Astrocyte (in vitro differentiated cells and primary cell): ENCODE measurements around the gene MATN4. TPM values are rescaled to one million over a fixed set of nuclear protein-coding genes. Genes with fewer than 3 reads are reported as not detected.

Experiments used
- DNase-seq: peaks from one replicate; pipeline ENCODE4 v3.0.0-alpha.2; 2010; ENCODE audit warnings: low read depth
- FAIRE-seq: peaks from 2 replicates; lab custom pipeline; 2011; peaks lifted over from hg19 to GRCh38; lab: Jason Lieb, UNC
- H2AFZ ChIP-seq: 2 replicates; pipeline ENCODE4 v1.6.0; 2012; ENCODE audit warnings: low read depth, low read length, inconsistent platforms
- H3K27ac ChIP-seq: 2 replicates; pipeline ENCODE4 v1.5.1; 2011; ENCODE audit warnings: low read depth, low read length, inconsistent platforms
- H3K27me3 ChIP-seq: 2 replicates; pipeline ENCODE4 v1.6.0; 2011; ENCODE audit warnings: low read length, inconsistent platforms; ENCODE audit not compliant: insufficient read depth
- H3K36me3 ChIP-seq: 2 replicates; pipeline ENCODE4 v1.5.1; 2011; ENCODE audit warnings: low read length, inconsistent platforms; ENCODE audit not compliant: insufficient read depth
- H3K4me1 ChIP-seq: 2 replicates; pipeline ENCODE4 v1.5.1; 2011; ENCODE audit warnings: low read length, inconsistent platforms; ENCODE audit not compliant: insufficient read depth
- H3K4me2 ChIP-seq: 2 replicates; pipeline ENCODE4 v1.6.0; 2012; ENCODE audit warnings: low read length, inconsistent platforms
- H3K4me3 ChIP-seq: 2 replicates; pipeline ENCODE4 v1.5.1; 2011; ENCODE audit warnings: low read depth, mild to moderate bottlenecking, low read length, inconsistent platforms; ENCODE audit not compliant: insufficient read depth
- H3K79me2 ChIP-seq: 2 replicates; pipeline ENCODE4 v1.6.0; 2012; ENCODE audit warnings: mild to moderate bottlenecking, low read length, inconsistent platforms; ENCODE audit not compliant: insufficient read depth
- H3K9ac ChIP-seq: 2 replicates; pipeline ENCODE4 v1.6.0; 2012; ENCODE audit warnings: mild to moderate bottlenecking, low read length, inconsistent platforms
- H3K9me3 ChIP-seq: 2 replicates; pipeline ENCODE4 v1.5.1; 2012; ENCODE audit warnings: low read depth, mild to moderate bottlenecking, low read length, inconsistent platforms; ENCODE audit not compliant: insufficient read depth
- H4K20me1 ChIP-seq: 2 replicates; pipeline ENCODE4 v1.6.0; 2012; ENCODE audit warnings: low read length, inconsistent platforms; ENCODE audit not compliant: insufficient read depth
- H3K27ac Mint-ChIP-seq: one replicate; pipeline ENCODE4 v1.8.0; 2021; ENCODE audit warnings: mild to moderate bottlenecking, mixed read lengths; ENCODE audit not compliant: unreplicated experiment
- H3K27me3 Mint-ChIP-seq: one replicate; pipeline ENCODE4 v1.8.0; 2021; ENCODE audit warnings: low read depth, mixed read lengths; ENCODE audit not compliant: unreplicated experiment
- H3K36me3 Mint-ChIP-seq: one replicate; pipeline ENCODE4 v1.8.0; 2021; ENCODE audit warnings: low read depth, mixed read lengths; ENCODE audit not compliant: unreplicated experiment
- H3K4me1 Mint-ChIP-seq: one replicate; pipeline ENCODE4 v1.8.0; 2021; ENCODE audit warnings: low read depth, mixed read lengths; ENCODE audit not compliant: unreplicated experiment
- H3K4me3 Mint-ChIP-seq: one replicate; pipeline ENCODE4 v1.8.0; 2021; ENCODE audit warnings: mild to moderate bottlenecking, moderate library complexity, mixed read lengths; ENCODE audit not compliant: unreplicated experiment
- H3K9me3 Mint-ChIP-seq: one replicate; pipeline ENCODE4 v1.8.0; 2021; ENCODE audit warnings: mild to moderate bottlenecking, mixed read lengths; ENCODE audit not compliant: unreplicated experiment
- EZH2 ChIP-seq: IDR thresholded peaks from 2 replicates; pipeline ENCODE4 v1.6.1; 2012; ENCODE audit warnings: mild to moderate bottlenecking, low read length, inconsistent platforms; ENCODE audit not compliant: insufficient read depth
- total RNA-seq: library from RNA; stranded (reverse); gene quantifications from 2 replicates; pipeline ENCODE4 v1.2.1, GENCODE V29; 2021
- TF ChIP-seq, protein P1 (sequence below): IDR thresholded peaks from 2 replicates; pipeline ENCODE4 v1.5.1; 2011; ENCODE audit warnings: low read depth, mild to moderate bottlenecking, inconsistent platforms, low read length, moderate library complexity; ENCODE audit not compliant: insufficient read depth

Gene MATN4
- total RNA-seq, 1 donor from 2014 or later, result 0.20 TPM

DNA sequence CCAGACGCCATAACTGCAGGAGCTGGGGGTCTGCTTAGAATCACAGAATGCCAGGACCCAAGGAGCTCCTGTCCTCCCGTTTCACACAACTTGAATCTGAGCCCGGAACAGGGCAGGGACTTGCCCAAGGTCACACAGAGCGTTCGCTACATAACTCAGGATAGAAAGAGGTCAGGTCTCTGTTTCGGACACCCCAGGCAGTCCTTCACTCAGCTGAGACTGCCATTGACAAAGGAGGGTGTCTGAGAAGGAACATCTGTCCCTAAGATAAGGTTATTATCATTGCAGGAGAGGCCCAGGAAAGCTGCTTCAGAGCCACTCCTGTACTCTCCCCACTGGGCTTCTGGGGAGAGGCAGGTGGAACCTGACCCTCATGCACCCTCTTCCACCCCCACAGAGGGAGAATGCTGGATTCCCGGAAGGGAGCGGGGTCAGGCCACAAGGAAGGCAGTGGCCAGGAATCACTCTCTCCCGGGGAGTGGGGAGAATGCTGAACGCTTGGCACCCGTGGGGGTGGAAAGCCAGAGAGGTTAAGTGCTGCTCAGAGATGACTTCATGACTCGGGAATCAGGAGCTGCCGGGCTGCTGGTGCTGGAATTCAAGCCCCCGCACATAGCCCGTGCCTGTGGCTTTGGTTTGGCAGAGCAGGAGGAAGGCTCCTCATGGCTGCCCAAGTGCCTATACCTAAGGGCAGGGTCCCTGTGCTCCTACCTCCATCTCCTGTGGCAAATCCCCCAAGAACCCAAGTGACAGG, 29.4 kb upstream of the MATN4 start:
- Histone ChIP-seq H3K27me3 (no peaks in the 10 kb centered on the region), H3K9ac (peak overlapping the region; percentile 87), H2AFZ (no peak overlapping the region), H3K36me3 (peaks cover 19% of the 10 kb centered on the region), H3K4me2 (peak overlapping the region; percentile 81), H4K20me1 (peaks cover 39% of the 10 kb centered on the region), H3K4me1 (peaks cover 63% of the 10 kb centered on the region), H3K79me2 (peaks cover 77% of the 10 kb centered on the region), H3K27ac (peak overlapping the region; percentile 100), H3K4me3 (peak overlapping the region; percentile 28), H3K9me3 (no peaks in the 10 kb centered on the region)
- Mint-ChIP-seq H3K27me3 (no peaks in the 10 kb centered on the region), H3K36me3 (peaks cover 7% of the 10 kb centered on the region), H3K4me3 (peak overlapping the region; percentile 14), H3K9me3 (no peaks in the 10 kb centered on the region), H3K27ac (peak overlapping the region; percentile 88), H3K4me1 (peaks cover 58% of the 10 kb centered on the region)
- TF ChIP-seq, protein P1, sequence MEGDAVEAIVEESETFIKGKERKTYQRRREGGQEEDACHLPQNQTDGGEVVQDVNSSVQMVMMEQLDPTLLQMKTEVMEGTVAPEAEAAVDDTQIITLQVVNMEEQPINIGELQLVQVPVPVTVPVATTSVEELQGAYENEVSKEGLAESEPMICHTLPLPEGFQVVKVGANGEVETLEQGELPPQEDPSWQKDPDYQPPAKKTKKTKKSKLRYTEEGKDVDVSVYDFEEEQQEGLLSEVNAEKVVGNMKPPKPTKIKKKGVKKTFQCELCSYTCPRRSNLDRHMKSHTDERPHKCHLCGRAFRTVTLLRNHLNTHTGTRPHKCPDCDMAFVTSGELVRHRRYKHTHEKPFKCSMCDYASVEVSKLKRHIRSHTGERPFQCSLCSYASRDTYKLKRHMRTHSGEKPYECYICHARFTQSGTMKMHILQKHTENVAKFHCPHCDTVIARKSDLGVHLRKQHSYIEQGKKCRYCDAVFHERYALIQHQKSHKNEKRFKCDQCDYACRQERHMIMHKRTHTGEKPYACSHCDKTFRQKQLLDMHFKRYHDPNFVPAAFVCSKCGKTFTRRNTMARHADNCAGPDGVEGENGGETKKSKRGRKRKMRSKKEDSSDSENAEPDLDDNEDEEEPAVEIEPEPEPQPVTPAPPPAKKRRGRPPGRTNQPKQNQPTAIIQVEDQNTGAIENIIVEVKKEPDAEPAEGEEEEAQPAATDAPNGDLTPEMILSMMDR, result no peak
- TF ChIP-seq EZH2, result no peak
- peak; percentile 96 for DNase-seq
- no peak for FAIRE-seq

GRCh38 chr20:45336530-45337366, 28.6 kb upstream of the MATN4 start:
- peaks cover 55% of the 10 kb centered on the region for H3K4me1 ChIP-seq
- peaks cover 26% of the 10 kb centered on the region for H3K36me3 ChIP-seq
- H3K4me3 Mint-ChIP-seq, result peak overlapping the region; percentile 55
- no peaks in the 10 kb centered on the region for H3K9me3 Mint-ChIP-seq
- H3K9ac ChIP-seq, result peak overlapping the region; percentile 87
- H3K27ac ChIP-seq, result peak overlapping the region; percentile 100
- H3K4me3 ChIP-seq, result peak overlapping the region; percentile 28
- no peaks in the 10 kb centered on the region for H3K27me3 ChIP-seq
- peaks cover 50% of the 10 kb centered on the region for H3K4me1 Mint-ChIP-seq
- H3K9me3 ChIP-seq, result no peaks in the 10 kb centered on the region
- TF ChIP-seq, protein P1, result no peak
- no peak for TF ChIP-seq EZH2
- no peak overlapping the region for H2AFZ ChIP-seq
- no peaks in the 10 kb centered on the region for H3K27me3 Mint-ChIP-seq
- H3K36me3 Mint-ChIP-seq, result peaks cover 7% of the 10 kb centered on the region
- H4K20me1 ChIP-seq, result peaks cover 38% of the 10 kb centered on the region
- FAIRE-seq, result no peak
- H3K79me2 ChIP-seq, result peaks cover 69% of the 10 kb centered on the region
- peak overlapping the region; percentile 81 for H3K4me2 ChIP-seq
- peak overlapping the region; percentile 88 for H3K27ac Mint-ChIP-seq
- DNase-seq, result peak; percentile 95
